LoVo (cell line): ENCODE results near the gene EEFSEC.
A peak's percentile ranks its signal among the peaks of the same experiment; 100 is the strongest.

Experiments
- DNase-seq: peaks from one replicate; pipeline ENCODE4 v3.0.0-alpha.2; 2016; ENCODE audit warnings: low spot score

EEFSEC gene

DNA sequence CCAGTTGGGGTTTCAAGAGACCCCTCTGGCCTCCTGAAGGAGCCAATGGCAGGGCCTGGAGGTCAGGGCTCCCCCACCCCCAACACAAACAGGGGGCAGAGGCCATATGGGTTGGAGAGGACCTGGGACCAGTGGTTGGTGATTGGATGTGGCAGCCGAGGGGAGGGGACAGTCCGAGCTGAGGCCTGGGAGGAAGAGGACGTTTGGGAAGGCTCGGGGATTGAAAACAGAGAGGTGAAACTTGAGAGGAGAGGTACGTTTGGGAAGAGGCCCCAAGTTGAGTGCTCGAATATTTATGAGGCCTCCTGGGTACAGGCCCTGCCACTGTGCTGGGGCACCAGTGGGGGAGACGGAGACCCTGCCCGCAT, 259.7 kb downstream of the EEFSEC start:
- no peak for DNase-seq

DNA sequence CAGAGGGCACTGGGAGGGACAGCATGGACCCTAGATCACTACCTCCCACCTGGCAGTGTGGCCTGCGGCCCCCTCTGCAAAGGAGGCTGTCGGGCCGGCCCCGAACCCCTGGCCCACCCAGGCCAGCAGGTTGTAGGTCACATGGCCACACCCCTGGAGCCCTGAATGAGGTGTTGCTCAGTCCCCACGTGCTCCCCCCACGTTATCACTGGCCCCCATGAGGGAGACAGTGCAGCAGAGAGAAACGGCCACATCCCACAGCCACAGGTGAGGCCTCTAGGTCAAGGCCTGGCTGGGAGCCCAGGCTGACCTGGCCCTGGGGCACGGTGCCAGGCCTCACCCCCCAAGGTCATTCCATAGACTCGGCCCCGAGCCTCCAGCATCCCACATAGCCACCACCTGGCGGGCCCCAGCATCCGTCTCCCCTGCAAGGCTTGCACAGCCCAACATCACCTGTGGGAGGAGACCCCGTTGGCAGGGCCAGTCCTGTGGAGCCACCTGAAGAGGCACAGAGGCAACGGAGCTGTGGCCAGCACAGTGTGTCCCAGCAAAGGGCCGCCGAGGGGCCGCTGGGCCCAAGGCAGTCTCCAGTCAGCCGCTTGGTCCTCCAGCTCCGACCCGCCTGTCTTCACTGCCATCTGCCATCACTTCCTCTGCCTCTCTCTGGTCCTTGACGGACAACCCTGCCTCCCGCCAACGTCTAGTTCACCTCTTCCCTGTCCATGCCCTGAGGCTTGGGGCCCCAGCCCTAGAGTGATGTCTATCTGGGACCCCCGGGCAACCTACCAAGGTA, 260.3 kb downstream of the EEFSEC start:
- no peak for DNase-seq

DNA sequence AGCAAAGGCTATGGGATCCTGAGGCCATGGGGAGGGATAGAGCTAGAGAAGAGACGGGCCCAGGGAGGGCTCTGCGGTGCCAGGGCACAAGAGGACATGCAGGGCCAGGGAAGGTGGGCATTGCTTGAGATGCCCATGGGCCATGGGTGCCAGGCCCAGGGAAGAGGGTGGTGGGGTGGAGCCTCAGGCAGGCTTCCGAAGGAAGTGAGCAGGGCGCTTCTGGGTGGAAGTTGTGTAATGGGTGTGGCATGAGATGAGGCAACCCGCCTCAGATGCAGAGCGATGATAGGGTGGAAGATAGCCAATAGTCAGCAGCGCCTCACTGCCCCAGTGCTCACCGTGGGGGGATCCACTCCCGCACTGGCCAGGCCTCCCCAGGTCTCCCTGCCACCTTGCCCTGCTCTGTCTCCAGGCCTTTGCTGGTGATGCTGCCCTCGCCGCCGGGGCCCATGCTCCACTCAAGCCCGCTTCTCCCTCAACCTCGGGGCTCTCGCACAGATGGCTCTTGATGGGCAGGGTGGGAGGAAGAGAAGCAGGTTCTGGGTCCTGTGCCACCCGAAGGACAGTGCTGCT, 262.0 kb downstream of the EEFSEC start:
- no peak for DNase-seq

DNA sequence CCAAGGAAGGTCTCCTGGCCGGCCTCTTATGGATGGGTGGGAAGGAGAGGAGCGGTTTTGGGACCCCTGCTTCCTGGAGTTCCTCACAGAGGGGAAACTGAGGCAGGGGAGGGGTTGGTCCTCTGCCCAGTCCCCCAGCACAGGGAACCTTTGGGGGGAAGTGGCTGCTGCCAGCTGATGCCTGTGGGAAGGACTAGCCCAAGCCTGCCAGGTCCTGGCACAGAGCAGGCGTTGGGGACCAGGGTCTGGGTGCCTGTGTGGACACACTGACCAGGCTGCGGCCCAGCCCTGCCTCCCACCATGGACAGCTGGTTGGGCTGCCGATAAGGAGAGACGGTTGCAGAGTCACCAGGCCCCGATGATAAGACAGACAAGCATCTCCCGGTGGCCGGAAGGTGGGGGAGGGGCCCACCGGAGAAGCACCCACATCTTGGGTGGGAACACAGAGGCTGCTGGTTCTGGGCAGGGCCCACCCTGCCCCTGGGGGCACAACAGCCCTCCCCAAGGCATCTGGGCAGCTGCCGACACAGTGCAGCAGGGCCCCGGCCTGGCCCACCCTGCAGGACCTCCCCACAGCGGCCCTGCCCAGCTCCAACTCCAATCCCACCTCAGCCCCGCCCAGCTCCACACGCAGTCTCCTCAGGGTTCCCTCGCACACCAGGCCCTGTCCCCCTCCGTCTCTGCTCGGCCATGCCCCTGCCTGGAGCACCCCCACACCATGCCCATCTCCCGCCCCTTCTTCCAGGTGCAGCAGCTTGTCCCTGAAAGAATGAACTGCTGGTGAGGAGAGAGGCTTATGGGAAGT, 262.7 kb downstream of the EEFSEC start:
- DNase-seq, result no peak

DNA sequence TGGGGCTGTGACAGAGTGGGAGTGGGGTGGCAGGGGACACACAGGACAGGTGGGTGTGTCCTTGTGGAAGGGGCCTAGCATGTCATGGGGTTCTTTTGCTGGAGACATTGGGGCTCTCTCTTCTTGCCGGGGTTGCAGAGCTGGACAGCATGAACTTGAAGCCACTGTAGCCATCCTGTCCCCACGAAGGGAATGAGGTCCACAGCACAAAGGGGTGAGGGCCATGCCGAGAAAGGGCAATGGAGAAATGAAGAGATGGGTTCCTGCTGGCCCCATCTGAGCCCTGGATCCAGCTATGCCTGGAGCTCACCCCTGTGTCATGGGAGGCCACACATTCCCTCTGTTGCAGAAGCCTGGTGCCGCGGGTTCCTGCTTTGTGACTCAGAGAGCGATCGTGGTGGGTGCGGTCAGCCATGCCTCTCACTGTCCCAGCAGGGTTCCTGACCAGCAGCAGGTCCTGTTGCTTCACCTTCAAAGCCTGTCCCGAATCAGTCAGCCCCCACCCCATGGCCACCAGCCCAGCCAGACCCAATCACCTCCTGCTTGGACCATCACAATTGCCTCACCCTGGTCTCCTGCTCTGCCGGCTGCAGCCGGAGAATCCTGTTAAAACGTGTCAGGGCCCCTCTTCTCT, 263.4 kb downstream of the EEFSEC start:
- peak; percentile 97 for DNase-seq

DNA sequence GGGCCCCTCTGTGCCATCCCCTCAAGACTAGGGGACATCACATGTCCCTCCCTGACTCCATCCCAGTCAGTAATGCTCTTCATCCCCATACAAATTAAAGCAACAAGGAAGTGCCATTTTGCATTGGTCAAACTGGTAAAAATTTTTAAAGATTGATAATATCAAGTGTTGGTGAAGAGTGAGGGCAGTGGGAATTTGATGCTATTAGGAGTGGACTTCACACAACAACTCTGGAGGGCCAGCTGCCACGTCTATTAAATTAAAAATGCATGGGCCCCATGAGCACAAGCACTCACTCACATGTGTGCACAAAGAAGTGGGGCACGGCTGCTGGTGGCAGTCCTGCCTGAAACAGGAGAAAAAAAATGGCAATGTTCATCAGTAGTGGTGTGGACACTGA, 265.6 kb downstream of the EEFSEC start:
- DNase-seq, result no peak

DNA sequence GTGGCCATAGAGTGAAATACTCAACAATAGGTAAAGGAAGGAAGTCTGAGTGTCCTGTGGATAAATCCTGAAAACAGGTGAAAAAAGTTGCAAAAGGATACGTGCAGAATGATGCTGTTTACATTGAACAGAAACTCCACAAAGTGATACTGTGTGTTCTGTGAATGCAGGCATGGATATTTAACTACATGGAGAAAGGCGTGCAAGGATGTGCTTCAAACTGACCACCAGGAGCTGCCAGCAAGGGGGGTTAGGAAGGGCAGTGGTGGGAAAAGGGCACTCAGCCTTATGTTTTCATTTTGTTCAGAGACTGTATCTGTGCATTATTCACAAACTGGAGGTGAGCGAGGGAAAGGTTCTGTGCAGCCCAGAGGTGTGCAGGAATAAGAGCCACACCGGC, 266.0 kb downstream of the EEFSEC start:
- no peak for DNase-seq

DNA sequence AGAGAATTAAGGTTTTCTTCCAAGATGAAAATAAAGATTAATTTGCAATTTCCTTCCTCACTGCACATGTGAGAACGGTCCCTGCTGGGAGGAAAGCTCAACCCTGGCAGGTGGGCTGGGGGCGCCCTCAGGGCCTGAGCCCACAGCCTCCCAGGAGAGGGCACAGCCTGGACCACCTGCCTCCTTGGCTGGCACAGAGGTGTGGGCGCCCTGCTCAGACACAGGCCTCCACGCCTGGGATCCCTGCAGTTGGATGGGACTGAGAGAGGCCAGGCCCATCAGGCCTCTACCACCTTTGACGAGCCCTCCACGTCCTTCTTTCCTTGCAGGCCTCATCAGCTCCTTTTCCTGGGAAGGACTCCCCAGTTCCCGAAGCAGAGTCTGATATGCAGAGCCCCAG, 267.0 kb downstream of the EEFSEC start:
- DNase-seq, result no peak

DNA sequence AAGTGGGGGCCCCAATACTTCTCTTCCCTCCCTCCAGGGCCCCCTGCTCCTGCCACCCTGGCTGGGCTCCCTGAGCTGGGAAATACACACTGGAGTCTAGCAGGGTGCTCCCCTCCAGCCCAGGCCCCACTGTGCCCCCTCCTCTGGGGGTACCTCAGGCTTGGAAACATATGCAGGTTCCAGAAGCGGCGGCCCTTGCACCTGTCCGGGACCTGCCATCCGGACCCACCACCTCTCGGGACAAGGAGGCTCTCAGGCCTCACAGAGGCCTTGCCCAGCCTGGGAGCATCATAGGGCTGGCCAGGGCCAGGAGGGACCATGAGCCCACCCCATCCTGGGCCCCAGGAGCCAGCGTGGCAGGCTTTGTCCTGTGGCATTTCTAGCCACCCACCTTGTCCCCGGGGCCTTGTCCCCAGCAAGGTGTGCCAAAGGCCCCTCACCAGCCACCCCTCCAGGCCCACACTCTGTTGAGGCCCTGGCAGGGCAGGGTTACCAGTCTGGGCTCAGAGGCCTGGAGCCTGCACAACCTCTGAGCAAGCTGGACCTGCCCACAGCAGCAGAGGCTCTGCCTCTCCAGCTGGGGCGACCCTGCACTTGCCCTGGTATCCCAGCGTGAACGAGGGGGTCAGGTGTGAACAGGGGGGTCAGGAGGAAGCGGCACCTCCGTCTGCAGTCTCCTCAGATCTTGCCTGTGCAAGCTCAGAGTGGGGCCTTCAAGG, 267.6 kb downstream of the EEFSEC start:
- DNase-seq, result no peak

DNA sequence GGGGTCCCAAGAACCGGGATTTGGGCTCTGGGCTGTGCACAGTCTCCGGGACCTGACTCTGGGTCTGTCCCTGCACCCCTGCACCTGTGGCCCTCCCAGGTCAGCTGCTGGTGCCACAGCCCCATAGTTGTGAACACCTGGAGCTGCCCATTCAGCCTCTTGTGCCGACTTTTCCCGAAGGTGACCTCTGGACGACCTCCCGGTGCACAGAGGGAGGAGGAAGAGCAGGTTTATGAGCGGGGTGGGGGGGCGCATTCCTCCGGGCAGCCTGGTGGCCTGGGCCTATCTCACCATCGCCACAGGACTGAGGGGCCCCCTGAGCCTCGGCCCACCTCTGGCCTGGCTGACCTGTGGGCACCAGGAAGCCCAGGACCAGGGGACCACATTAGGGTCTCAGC, 268.2 kb downstream of the EEFSEC start:
- no peak for DNase-seq

DNA sequence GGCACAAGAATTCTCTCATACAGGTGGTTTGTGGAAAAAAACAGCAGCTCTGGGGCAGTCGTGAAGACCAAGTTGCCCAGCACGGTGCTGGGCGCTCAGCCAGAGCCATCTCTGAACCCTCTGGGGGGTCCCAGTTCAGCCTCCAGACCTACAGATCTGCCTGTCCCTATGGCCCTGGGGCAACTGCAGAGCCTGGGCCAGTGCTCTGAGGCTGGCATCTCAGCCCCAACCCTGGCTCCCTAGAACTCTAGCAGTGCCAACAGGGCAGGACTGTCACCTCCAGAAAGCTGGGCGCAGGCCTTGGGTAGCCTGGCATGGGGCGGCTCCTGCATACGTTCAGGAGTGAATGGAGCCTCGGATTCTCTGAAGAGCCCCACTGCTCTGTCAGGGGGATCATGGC, 268.7 kb downstream of the EEFSEC start:
- no peak for DNase-seq

DNA sequence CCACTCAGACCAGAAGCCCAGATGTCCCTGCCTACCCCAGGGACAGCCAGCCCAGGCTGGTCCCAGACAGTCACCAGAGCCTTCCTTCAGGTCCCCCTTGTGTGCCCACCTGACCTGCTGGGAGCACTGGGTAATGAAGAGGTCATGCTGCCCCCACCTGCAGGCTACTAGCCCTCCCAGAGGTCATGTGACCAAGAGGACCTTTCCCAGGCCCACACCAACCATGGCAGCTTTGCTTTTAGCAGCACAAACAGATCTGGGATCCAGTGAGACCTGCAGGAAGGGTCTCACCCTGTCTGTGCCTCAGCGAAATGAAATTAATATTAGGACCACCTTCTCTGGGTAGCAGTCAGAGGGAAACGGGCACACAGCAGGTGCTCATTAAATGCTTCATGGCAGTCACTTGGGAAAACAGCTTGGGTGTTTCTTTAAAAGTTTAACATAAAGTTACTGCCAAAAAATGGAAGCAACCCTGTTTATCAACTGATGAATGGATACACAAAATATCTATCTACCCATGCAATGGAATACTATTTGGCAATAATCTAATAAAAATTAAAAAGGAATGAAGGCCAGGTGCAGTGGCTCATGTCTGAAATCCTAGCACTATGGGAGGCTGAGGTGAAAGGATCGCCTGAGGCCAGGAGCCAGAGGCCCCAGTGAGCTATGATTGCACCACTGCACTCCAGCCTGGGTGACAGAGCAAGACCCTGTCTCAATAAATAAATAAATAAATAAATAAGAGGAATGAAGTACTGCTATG, 269.7 kb downstream of the EEFSEC start:
- no peak for DNase-seq

DNA sequence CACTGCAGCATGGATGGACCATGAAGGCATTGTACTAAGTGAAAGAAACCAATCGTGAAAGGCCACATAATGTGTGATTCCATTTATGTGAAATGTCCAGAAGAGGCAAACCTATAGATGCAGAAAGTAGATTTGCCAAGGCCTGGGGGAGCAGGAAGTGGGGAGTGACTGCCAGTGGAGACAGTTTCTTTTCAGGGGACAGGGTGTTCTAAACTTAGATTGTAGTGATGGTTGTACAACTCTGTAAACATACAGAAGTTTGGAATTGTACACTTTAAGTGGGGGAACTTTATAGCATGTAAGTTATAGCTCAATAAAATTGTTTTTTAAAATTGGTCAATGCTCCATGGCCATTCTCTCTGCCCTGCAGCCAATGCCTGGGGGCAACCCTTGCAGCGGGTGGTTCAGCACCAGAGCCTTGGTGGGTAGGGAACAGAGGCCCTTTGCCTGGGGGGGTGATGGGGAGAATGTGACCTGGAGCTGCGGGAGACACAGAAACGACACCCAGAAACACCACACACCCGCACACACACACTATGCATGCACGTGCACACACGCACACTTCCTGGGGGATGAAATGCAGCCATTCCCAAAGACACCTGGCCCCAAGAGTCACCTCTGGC, 270.4 kb downstream of the EEFSEC start:
- DNase-seq, result no peak

DNA sequence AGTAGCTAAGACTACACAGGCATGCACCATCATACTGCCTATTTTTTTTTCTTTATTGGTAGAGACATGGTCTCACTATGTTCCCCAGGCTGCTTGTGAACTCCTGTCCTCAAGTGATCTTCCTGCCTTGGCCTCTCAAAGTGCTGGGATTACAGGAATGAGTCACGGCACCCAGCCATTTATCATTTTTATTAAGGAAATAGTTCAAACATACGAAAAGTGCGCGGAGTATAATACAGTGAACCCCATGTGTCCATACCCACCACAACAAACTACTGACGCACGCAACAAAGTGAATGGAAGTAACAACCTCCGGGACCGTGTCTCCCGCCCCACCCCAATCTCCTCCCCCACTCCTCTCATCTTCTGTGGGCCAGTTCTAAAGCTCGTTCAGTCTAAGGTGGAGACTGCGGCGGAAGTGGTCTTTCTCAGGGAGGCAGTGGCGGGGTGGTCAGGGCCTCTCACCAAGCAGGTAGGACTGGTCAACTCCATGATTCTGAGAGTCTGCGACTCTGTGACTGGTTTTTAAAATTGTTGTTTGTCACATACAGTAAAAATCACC, 271.3 kb downstream of the EEFSEC start:
- peak; percentile 56 for DNase-seq

DNA sequence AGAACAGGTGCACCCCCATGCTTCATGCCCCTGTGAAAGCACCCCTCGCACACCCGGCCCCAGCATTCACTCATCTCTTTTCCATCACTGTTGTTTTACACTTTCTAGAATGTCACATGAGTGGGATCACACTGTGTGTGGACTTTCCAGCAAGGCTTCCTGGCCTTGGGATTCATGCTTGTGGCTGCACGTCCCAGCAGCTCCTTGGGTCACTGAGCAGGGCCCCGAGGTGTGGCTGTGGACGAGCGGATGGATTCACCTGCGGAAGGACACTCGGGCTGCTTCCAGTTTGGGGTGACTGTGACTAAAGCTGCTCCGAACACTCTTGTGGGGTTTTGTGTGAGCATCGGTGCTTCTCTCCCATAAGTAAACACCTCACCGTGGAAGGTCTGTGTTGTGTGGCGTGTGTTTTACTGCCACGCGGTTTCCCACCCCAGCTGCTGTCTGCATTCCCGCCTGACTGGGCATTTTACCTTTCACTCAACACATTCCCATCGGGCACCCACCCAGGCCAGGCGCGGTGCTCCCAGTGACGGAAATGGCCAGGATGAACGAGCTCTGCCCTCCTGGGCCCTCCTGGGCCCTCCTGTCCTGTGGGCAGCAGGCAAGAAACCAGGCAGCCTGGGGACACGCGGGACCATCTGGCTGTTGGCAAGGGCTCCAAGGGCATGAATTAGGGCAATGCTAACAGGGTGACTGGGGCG, 272.0 kb downstream of the EEFSEC start:
- no peak for DNase-seq

DNA sequence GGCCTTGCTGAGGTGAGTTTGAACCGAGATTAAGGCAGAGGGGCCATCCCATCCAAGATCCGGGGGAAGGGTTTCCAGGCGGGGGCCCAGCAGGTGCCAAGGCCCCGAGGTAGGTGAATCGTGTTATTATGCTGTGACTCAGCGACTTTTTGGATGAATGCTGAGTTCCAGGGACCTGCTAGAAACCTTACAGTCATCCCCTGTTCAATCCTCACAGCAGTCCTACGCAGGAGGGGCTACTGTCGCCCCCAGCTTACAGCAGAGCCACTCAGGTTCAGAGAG, 272.5 kb downstream of the EEFSEC start:
- DNase-seq, result no peak

DNA sequence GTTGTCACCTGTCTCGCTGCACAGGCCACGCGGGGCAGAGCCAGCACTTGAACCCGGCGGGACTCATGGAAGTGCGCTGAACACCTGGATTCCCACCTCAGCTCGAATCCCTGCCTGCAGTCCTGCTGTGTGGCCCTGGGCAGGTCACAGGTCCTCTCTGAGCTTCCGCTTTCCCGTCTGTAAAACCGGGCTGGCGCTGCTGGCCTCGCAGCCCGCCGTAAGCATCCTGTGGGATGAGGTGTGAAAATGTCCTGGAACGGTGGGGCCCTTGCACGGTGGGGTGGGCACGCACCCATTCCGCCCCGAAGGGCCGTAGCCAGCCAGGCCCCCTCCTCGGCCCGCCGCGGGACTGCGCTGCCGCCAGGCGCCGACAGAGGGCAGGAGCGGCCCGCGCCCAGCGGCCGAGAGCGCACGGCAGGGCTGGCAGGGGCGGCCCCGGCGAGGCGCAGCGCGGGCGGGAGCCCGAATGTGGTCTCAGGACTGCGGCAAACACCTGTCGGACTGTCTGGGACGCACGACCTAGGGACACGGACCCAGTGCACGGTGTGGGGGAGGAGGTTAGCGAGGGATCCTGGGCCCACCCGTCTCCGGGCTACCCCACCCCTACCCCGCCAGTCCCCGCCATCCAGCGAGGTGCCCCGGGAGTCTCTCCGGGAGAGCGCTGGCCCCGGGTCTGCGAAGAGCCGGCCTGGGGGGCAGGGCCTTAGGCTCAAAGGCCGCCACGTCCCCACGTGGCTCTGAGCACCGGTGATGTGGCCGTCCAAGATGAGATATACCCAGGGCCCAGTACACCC, 273.0 kb downstream of the EEFSEC start:
- peak; percentile 61 for DNase-seq

DNA sequence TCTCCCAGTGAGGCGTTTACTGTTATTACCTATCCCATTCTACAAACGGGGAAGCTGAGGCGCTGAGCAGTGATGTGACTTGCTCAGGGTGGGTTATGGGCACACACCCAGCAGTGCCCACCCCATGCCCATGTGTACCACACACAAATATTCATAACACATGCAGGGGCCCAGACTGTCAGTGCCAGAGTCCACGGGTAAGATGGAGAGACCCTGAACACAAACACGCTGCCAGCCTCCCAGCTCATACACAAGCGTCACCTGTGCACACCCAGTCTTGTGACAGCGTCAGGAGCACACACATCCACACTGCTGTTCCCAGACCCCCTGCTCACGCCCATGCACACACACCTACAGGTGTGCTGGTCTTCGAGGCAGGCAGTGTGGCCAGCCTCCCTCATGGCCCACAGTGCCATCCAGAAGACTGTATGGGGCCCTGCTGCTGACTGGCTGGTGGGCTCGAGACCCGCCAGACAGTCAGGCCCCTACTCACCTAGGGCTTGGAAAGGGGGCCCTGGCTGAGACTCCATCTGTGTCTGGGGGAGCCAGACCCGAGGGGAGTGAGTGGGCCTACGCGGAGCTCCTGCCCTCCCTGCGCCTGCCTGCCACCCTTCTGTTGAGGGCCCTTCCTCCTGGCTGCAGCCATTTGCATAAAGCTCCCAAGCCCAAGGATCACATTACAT, 274.0 kb downstream of the EEFSEC start:
- no peak for DNase-seq
